Ishikawa (cell line): Measurements from ENCODE around the gene TBX1.

Source experiments
- CEBPB ChIP-seq: IDR thresholded peaks from 2 replicates; pipeline ENCODE4 v1.6.1; 2012
- CREB1 ChIP-seq: IDR thresholded peaks from 2 replicates; pipeline ENCODE4 v1.6.1; 2012; ENCODE audit warnings: low read depth
- EGR1 ChIP-seq: IDR thresholded peaks from 2 replicates; pipeline ENCODE4 v1.6.1; 2012
- EP300 ChIP-seq: IDR thresholded peaks from 2 replicates; pipeline ENCODE4 v1.6.1; 2012; ENCODE audit warnings: borderline replicate concordance
- FOXM1 ChIP-seq: IDR thresholded peaks from 2 replicates; pipeline ENCODE4 v1.6.1; 2012; ENCODE audit warnings: low read depth, borderline replicate concordance
- MAX ChIP-seq: IDR thresholded peaks from 2 replicates; pipeline ENCODE4 v1.6.1; 2012
- NFIC ChIP-seq: IDR thresholded peaks from 2 replicates; pipeline ENCODE4 v1.6.1; 2012
- RAD21 ChIP-seq: IDR thresholded peaks from 2 replicates; pipeline ENCODE4 v1.6.1; 2012; ENCODE audit warnings: low read depth
- REST ChIP-seq: IDR thresholded peaks from 2 replicates; pipeline ENCODE4 v1.6.1; 2012; ENCODE audit warnings: low read depth, mild to moderate bottlenecking
- TAF1 ChIP-seq: IDR thresholded peaks from 2 replicates; pipeline ENCODE4 v1.6.1; 2012; ENCODE audit warnings: low read depth, mild to moderate bottlenecking
- TEAD4 ChIP-seq: IDR thresholded peaks from 2 replicates; pipeline ENCODE4 v1.6.1; 2012
- YY1 ChIP-seq: IDR thresholded peaks from 2 replicates; pipeline ENCODE4 v1.6.1; 2012; ENCODE audit warnings: low read depth
- ZBTB7A ChIP-seq: IDR thresholded peaks from 2 replicates; pipeline ENCODE4 v1.6.1; 2012; ENCODE audit warnings: low read depth
- TF ChIP-seq, protein P1 (sequence below): IDR thresholded peaks from 2 replicates; pipeline ENCODE4 v1.6.1; 2012

Gene TBX1

DNA sequence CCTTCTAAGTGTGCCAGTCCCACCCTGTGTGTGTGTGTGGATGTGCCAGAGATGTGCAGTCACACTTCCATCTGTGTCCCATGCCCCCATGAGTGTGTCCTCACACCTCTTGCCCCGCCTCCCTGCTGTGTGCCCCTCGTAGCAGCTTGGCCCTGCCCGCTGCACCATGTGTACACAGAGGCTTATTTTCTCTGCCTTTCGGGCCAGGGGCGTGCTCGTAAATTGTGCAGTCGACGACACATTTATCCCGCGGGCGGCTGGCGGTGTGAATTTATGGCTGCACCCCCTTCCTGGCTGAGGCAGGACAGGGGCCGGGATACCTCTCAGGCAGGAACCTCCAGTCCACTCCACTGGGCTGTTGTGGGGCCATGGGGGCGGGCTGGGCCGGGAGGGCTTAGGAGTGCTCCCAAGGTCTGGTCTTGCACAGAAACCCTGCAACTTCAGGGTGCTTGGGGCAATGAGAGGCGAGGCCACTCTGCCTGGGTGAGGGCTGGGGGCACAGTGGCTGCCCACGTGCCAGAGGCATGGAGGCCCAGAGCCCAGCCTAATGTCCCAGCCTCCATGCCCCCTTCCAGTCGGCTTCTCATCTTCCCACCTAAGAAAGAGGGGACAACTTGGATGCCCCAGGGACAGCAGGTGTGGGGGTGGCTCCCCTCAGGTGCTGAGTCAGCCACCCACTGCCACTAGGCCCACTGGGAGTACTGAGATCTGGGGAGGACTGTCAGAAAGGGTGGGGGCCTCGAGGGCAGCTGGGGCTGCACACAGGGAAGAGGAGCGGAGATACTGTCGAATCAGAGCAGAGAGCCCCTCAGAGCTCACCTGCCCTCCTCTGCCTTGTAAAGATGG lies 24.7 kb upstream of the TBX1 start:
- no peak for TF ChIP-seq FOXM1

DNA sequence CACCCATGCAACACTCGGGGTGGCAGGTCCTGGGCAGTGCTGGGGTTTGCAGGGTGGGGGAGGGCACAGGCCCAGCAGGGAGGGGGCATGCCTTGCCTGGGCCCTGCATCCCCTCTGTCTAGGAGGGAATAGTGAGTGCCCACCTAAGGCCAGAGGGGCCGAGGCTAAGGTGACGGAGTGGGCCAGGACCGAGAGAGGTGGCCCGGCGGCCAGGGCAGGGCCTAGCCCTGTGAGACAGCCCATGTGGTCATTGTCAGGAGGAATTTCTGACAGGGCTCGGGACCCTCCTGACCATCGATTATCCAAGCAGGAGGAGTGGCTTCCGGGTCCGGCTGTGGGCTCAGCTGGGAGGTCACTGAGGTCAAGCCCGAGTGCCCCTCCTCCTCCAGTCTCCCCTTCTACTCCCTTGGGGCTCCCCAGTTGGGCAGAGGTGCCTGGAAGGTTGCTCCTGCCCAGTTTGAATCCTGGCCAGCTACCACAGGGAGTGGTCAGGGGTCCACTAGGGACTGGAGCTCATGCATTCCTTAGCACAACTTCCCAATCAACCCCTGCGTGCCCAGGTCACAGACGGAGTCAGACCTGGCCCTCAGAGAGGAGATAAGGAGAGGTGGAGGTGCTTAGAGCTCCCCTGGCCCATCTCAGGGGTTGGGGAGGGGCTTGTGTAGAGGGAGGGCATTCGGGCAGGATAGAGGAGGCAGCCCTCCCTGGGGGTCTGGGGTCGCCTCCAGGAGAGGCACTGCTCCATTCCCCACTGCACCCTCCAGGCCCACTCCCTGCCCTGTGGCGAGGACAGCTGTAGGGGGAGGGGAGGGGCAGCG lies 22.5 kb upstream of the TBX1 start:
- TF ChIP-seq TEAD4 (no peak), RAD21 (no peak), EGR1 (no peak), MAX (no peak), YY1 (no peak), CREB1 (no peak), ZBTB7A (no peak), TAF1 (no peak), FOXM1 (no peak), REST (no peak), CEBPB (no peak), NFIC (no peak), EP300 (no peak)
- TF ChIP-seq, protein P1, sequence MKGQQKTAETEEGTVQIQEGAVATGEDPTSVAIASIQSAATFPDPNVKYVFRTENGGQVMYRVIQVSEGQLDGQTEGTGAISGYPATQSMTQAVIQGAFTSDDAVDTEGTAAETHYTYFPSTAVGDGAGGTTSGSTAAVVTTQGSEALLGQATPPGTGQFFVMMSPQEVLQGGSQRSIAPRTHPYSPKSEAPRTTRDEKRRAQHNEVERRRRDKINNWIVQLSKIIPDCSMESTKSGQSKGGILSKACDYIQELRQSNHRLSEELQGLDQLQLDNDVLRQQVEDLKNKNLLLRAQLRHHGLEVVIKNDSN = no peak

- TF ChIP-seq TAF1 (no peak), ZBTB7A (peak; percentile 47; the same call in 1 of the 2 replicates)
Measured at GRCh38 chr22:19738664-19739447, 21.7 kb upstream of the TBX1 start.

DNA sequence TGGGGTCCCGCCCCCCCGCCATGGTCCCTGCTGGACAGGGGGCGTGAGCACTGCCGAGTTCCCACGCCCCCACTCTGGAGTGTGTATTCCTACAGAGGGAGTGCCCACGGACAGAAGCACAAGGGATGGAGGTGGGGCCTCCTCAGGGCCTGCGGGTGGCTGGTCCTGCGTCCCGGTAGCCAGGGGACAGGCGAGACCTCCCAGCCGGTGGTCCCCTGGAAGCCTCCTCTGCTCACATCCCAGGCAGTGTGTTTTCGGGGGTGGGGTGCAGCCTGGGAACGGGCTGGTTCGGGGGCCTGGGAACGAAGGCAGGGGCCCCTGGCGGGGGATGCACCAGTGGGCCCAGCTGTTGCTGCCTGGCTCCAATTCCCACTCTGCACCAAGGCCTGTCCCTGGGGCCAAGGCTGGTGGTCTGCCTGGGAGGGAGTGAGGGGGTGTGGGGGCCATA lies 21.1 kb upstream of the TBX1 start:
- TF ChIP-seq REST (no peak), EP300 (no peak), YY1 (no peak)

- TF ChIP-seq TAF1 = no peak
- no peak for TF ChIP-seq EGR1
- no peak for TF ChIP-seq TEAD4
- TF ChIP-seq YY1 = no peak
- no peak for TF ChIP-seq ZBTB7A
- TF ChIP-seq MAX = no peak
- TF ChIP-seq REST = no peak
Measured at GRCh38 chr22:19739911-19740449, 20.6 kb upstream of the TBX1 start.
